Measurements from ENCODE around the gene TMOD1.

Gene TMOD1

DNA sequence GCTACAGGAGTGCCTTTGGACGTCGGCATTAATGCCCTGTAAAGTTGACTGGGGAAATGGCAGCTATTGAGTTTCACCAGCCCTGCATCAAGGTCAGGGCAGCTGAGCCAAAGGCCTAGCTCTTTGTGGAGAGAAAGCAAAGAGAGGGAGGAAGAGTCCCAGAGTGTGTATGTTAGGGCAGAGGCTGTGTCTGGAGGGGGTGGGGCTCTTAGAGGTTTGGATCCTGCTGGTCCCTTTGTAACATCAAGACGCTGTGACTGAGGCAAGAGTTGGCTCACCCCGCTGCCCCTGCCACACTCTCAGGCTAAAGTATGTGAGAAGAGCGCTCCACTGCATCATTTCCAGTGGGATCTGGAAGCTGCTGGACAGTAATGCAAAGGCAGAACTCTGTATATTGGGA, 34.3 kb downstream of the TMOD1 start:
- TF ChIP-seq, protein P1, sequence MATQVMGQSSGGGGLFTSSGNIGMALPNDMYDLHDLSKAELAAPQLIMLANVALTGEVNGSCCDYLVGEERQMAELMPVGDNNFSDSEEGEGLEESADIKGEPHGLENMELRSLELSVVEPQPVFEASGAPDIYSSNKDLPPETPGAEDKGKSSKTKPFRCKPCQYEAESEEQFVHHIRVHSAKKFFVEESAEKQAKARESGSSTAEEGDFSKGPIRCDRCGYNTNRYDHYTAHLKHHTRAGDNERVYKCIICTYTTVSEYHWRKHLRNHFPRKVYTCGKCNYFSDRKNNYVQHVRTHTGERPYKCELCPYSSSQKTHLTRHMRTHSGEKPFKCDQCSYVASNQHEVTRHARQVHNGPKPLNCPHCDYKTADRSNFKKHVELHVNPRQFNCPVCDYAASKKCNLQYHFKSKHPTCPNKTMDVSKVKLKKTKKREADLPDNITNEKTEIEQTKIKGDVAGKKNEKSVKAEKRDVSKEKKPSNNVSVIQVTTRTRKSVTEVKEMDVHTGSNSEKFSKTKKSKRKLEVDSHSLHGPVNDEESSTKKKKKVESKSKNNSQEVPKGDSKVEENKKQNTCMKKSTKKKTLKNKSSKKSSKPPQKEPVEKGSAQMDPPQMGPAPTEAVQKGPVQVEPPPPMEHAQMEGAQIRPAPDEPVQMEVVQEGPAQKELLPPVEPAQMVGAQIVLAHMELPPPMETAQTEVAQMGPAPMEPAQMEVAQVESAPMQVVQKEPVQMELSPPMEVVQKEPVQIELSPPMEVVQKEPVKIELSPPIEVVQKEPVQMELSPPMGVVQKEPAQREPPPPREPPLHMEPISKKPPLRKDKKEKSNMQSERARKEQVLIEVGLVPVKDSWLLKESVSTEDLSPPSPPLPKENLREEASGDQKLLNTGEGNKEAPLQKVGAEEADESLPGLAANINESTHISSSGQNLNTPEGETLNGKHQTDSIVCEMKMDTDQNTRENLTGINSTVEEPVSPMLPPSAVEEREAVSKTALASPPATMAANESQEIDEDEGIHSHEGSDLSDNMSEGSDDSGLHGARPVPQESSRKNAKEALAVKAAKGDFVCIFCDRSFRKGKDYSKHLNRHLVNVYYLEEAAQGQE (IDR thresholded peaks at IDR 0.05; ENCODE audit: insufficient read depth in 1 of 2, low read depth in 2 of 2, low read length in 2 of 2) = no peak
- TF ChIP-seq TAF1 (IDR thresholded peaks at IDR 0.05; ENCODE audit: borderline replicate concordance, insufficient read depth, low read length) (no peak), FOXP2 (optimal IDR thresholded peaks at IDR 0.05; ENCODE audit: borderline replicate concordance, extremely low read depth, extremely low read length, insufficient read depth) (no peak), SIN3A (IDR thresholded peaks at IDR 0.05; ENCODE audit: borderline replicate concordance, insufficient read depth, low read length) (no peak), POLR2AphosphoS5 (IDR thresholded peaks at IDR 0.05; ENCODE audit: low read depth, low read length) (no peak)

DNA sequence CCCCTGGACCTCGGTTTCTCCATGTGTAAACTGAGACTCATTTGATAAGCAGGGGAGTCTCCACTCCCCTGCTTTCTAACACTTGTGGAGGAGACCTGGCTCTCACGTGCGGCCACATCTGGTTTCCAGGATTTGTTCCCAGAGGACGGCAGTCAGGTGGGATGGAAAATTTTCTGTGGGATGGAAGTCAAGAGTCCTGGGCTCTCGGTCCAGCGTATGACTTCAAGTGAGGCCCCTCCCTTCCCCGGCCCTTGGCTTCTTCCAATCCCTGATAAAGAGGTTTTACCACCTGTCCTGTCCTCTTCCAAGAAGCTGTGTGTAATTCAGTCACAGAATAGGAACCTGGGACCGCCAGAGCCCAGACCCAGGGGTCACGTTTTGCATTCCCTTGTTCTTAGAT, 35.0 kb downstream of the TMOD1 start:
- TF ChIP-seq POLR2AphosphoS5 (IDR thresholded peaks at IDR 0.05; ENCODE audit: low read depth, low read length) (no peak), SIN3A (IDR thresholded peaks at IDR 0.05; ENCODE audit: borderline replicate concordance, insufficient read depth, low read length) (no peak), FOXP2 (optimal IDR thresholded peaks at IDR 0.05; ENCODE audit: borderline replicate concordance, extremely low read depth, extremely low read length, insufficient read depth) (no peak), TAF1 (IDR thresholded peaks at IDR 0.05; ENCODE audit: borderline replicate concordance, insufficient read depth, low read length) (no peak)
- TF ChIP-seq, protein P1 (IDR thresholded peaks at IDR 0.05; ENCODE audit: insufficient read depth in 1 of 2, low read depth in 2 of 2, low read length in 2 of 2) = no peak

DNA sequence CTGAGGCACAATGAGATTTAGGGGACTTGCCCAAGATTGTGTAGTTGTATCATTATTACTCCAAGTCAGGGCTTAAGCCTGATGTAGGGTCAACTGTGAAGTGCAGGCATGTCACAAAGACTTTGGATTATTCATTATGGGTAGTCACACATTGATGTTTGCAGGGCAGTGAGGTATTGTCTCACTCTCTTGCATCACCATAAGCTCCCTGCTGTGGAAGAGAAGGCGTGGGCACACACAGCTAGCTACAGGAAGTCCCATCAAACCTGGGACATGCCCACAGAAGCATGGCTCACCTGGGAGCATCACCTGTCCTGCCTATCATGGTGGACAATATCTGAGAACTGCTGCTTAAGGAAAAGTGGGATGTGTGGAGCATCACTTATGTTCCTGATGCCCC, 42.1 kb downstream of the TMOD1 start:
- TF ChIP-seq POLR2AphosphoS5 (IDR thresholded peaks at IDR 0.05; ENCODE audit: low read depth, low read length) (no peak), SIN3A (IDR thresholded peaks at IDR 0.05; ENCODE audit: borderline replicate concordance, insufficient read depth, low read length) (no peak), FOXP2 (optimal IDR thresholded peaks at IDR 0.05; ENCODE audit: borderline replicate concordance, extremely low read depth, extremely low read length, insufficient read depth) (no peak), TAF1 (IDR thresholded peaks at IDR 0.05; ENCODE audit: borderline replicate concordance, insufficient read depth, low read length) (no peak)
- TF ChIP-seq, protein P1 (IDR thresholded peaks at IDR 0.05; ENCODE audit: insufficient read depth in 1 of 2, low read depth in 2 of 2, low read length in 2 of 2) = no peak

DNA sequence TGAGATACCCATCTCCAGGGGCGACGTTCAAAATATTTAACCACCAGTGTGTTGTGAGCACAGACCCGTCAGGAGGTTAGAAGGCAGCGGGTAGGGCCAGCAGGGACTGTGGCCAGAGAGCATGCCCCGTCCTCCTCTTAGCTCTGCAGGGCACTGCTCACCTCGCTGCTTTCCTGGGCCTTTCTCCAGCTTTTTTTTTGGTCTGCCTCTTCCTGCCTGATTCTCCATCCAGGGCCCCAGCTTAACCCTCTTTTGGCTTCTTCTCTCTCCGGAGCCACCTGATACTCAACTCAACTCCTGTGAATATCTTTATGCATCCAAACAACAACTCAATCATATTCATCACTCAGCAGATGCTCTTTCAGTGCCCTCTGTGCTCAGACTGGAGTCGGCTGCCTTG, 44.0 kb downstream of the TMOD1 start:
- TF ChIP-seq FOXP2 (optimal IDR thresholded peaks at IDR 0.05; ENCODE audit: borderline replicate concordance, extremely low read depth, extremely low read length, insufficient read depth) (no peak), POLR2AphosphoS5 (IDR thresholded peaks at IDR 0.05; ENCODE audit: low read depth, low read length) (no peak), TAF1 (IDR thresholded peaks at IDR 0.05; ENCODE audit: borderline replicate concordance, insufficient read depth, low read length) (no peak), SIN3A (IDR thresholded peaks at IDR 0.05; ENCODE audit: borderline replicate concordance, insufficient read depth, low read length) (no peak)
- TF ChIP-seq, protein P1 (IDR thresholded peaks at IDR 0.05; ENCODE audit: insufficient read depth in 1 of 2, low read depth in 2 of 2, low read length in 2 of 2) = no peak

Data from PFSK-1 (cell line).